Natural killer cell (primary cell): ENCODE results near the gene CEP126. TPM values are rescaled to one million over a fixed set of nuclear protein-coding genes. Genes with fewer than 3 reads are reported as not detected.

Source experiments
- ATAC-seq, 3 donors: fragments of 150-1000 bp in 2 of 3; fragments of 200-7000 bp in 1 of 3; cut with Tn5 transposase; 1 replicate in 1 of 3; 2 replicates in 2 of 3; pipeline ENCODE4 v1.10.0; 2021; ENCODE audit warnings: mild to moderate bottlenecking in 2 of 3, moderate library complexity in 2 of 3
- DNase-seq, 2 donors: peaks; one replicate each; pipeline versions ENCODE4 v3.0.0 to v3.0.0-alpha.2; 2013 to 2021; ENCODE audit warnings: mixed read lengths in 1 of 2
- H3K27ac ChIP-seq: one replicate; pipeline ENCODE4 v1.5.1; 2013; ENCODE audit warnings: mild to moderate bottlenecking, low read length
- H3K27me3 ChIP-seq: one replicate; pipeline ENCODE4 v1.6.1; 2013; ENCODE audit warnings: low read length; ENCODE audit not compliant: control insufficient read depth, insufficient read depth
- H3K36me3 ChIP-seq: one replicate; pipeline ENCODE4 v1.6.1; 2013; ENCODE audit warnings: low read length; ENCODE audit not compliant: control insufficient read depth, insufficient read depth
- H3K4me1 ChIP-seq: one replicate; pipeline ENCODE4 v1.6.1; 2013; ENCODE audit warnings: low read length; ENCODE audit not compliant: control insufficient read depth, insufficient read depth
- H3K4me3 ChIP-seq: one replicate; pipeline ENCODE4 v1.5.1; 2013; ENCODE audit warnings: low read length
- H3K9me3 ChIP-seq: one replicate; pipeline ENCODE4 v1.6.1; 2013; ENCODE audit warnings: low read length; ENCODE audit not compliant: control insufficient read depth, insufficient read depth
- H3K27ac Mint-ChIP-seq, 2 donors: one replicate each; pipeline ENCODE4 v1.8.0; 2022; ENCODE audit warnings: mild to moderate bottlenecking in 2 of 2, mixed read lengths in 2 of 2, moderate library complexity in 1 of 2
- H3K27me3 Mint-ChIP-seq, 2 donors: one replicate each; pipeline ENCODE4 v1.8.0; 2022; ENCODE audit warnings: low read depth in 2 of 2, mixed read lengths in 2 of 2
- H3K36me3 Mint-ChIP-seq: one replicate; pipeline ENCODE4 v1.8.0; 2022; ENCODE audit warnings: mixed read lengths
- H3K4me1 Mint-ChIP-seq, 2 donors: one replicate each; pipeline ENCODE4 v1.8.0; 2022; ENCODE audit warnings: mixed read lengths in 2 of 2
- H3K4me3 Mint-ChIP-seq: one replicate; pipeline ENCODE4 v1.8.0; 2022; ENCODE audit warnings: mild to moderate bottlenecking, moderate library complexity, mixed read lengths
- H3K9me3 Mint-ChIP-seq, 2 donors: one replicate each; pipeline ENCODE4 v1.8.0; 2022; ENCODE audit warnings: mixed read lengths in 2 of 2
- CTCF ChIP-seq: fragments of 200-600 bp; IDR thresholded peaks from one replicate; pipeline ENCODE4 v1.8.0; 2022; ENCODE audit warnings: antibody characterized with exemption
- WGBS: methylation state at CpG from one replicate; pipeline ENCODE4 v1.1.7; 2013; ENCODE audit warnings: missing lambda C conversion rate; ENCODE audit not compliant: insufficient coverage; 5-methylcytosine and 5-hydroxymethylcytosine counted together
- intact Hi-C: fragments of 100-400 bp; cut with micrococcal nuclease; formaldehyde crosslinking; loops from one replicate; pipeline ENCODE4 v1.14.2; 2022
- total RNA-seq, 4 donors: library from RNA; stranded (reverse); fragments of 120-200 nt in 1 of 4; gene quantifications; one replicate each; pipeline versions ENCODE4 v1.2.3 to v1.2.4, GENCODE V29; 2013 to 2022

The CEP126 gene
- total RNA-seq, 3 donors from 2014 or later (not counting 1 experiment from before 2014, with no cell fraction given), result 8.5 to 15.7 (median 10.4) TPM

DNA sequence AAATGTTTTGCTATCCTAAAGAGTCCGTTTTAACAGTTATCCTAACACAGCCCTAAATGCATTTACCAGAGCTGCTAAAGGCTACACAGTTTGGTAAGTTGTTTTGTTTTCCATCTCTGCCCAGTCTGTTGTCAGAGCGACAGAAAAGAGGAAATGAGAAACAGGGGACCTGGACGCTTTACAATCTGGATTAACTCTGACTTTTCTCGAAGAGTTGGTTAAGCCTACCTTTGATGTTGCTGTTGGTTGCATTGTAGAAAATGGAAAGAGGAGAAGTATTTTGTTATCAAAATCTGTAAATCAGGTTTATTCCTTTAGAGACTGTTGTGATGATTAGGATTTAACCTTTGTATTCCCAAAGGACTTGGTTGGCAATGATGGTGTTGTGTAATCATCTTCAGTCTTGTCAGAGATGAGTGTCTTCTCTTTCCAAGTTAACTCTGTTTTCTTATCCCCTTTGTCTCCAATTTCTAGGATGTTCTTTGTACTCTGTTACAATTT lies 1.0 kb downstream of the CEP126 start:
- Mint-ChIP-seq H3K27ac (peak overlapping the region; percentile 95 to 97), H3K4me3 (peak overlapping the region; percentile 95), H3K27me3 (no peaks in the 10 kb centered on the region), H3K36me3 (no peaks in the 10 kb centered on the region), H3K9me3 (no peaks in the 10 kb centered on the region), H3K4me1 (peaks cover 44 to 47% of the 10 kb centered on the region in 2 donors)
- Histone ChIP-seq H3K36me3 (no peaks in the 10 kb centered on the region), H3K27me3 (no peaks in the 10 kb centered on the region), H3K4me3 (peak overlapping the region; percentile 61), H3K4me1 (peaks cover 11% of the 10 kb centered on the region), H3K9me3 (no peaks in the 10 kb centered on the region), H3K27ac (peak overlapping the region; percentile 95)
- DNase-seq (peak in 1 of 2 donors; percentile 29), ATAC-seq (no peak)
- no peak for TF ChIP-seq CTCF
- intact Hi-C loops, result no loop called here
- 16% methylated on average over 3 of the region's 4 CpGs for WGBS

DNA sequence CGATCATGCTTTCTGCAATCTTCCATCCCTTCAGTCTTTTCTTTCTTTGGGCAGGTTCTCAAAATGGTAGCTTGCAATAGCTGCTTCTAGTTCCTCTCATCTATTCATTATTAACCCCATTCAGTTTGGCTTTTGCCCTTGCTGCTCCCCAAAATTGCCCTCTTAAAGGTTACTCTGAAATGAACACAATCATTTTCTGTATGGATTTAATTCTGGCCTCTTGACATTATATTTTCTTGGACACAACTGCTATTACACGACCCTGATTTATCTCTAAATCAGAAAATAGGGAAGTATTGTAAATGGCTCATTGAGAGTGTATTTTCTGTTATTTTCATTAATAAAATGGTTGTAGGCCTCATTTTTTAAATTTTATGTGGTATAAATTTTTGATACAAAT lies 1.6 kb downstream of the CEP126 start, which contains the start of gene ANGPTL5:
TSS of gene ANGPTL5 (minus strand) at position 101 of the 400 bp plus-strand sequence. CDS start 8,613 bp downstream, outside the sequence.
- Histone ChIP-seq H3K36me3 (no peaks in the 10 kb centered on the region), H3K27ac (peak within 1 kb of the TSS; percentile 95), H3K4me1 (peaks cover 11% of the 10 kb centered on the region), H3K27me3 (no peaks in the 10 kb centered on the region), H3K4me3 (peak within 1 kb of the TSS; percentile 61), H3K9me3 (no peaks in the 10 kb centered on the region)
- H3K4me1 Mint-ChIP-seq, result peaks cover 44 to 47% of the 10 kb centered on the region in 2 donors
- WGBS, result 100% methylated on average over 1 of the region's 2 CpGs
- peak within 1 kb of the TSS; percentile 95 for H3K4me3 Mint-ChIP-seq
- H3K36me3 Mint-ChIP-seq, result no peaks in the 10 kb centered on the region
- H3K27me3 Mint-ChIP-seq, result no peaks in the 10 kb centered on the region
- ATAC-seq (no peak), DNase-seq (no peak)
- intact Hi-C loops, result no loop called here
- no peaks in the 10 kb centered on the region for H3K9me3 Mint-ChIP-seq
- peak within 1 kb of the TSS; percentile 95 to 97 for H3K27ac Mint-ChIP-seq
- no peak for TF ChIP-seq CTCF

GRCh38 chr11:101917226-101917625 lies 2.4 kb downstream of the CEP126 start:
- H3K27ac Mint-ChIP-seq, result peak overlapping the region; percentile 37 to 54
- H3K27ac ChIP-seq, result no peak overlapping the region
- H3K4me1 ChIP-seq, result peaks cover 11% of the 10 kb centered on the region
- H3K36me3 Mint-ChIP-seq, result no peaks in the 10 kb centered on the region
- no peaks in the 10 kb centered on the region for H3K27me3 Mint-ChIP-seq
- ATAC-seq (no peak), DNase-seq (no peak)
- TF ChIP-seq CTCF, result no peak
- H3K27me3 ChIP-seq, result no peaks in the 10 kb centered on the region
- intact Hi-C loops, result no loop called here
- H3K4me3 ChIP-seq, result no peak overlapping the region
- no peaks in the 10 kb centered on the region for H3K9me3 Mint-ChIP-seq
- no peak overlapping the region for H3K4me3 Mint-ChIP-seq
- no peaks in the 10 kb centered on the region for H3K36me3 ChIP-seq
- H3K9me3 ChIP-seq, result no peaks in the 10 kb centered on the region
- peaks cover 44 to 47% of the 10 kb centered on the region in 2 donors for H3K4me1 Mint-ChIP-seq

GRCh38 chr11:101920992-101921391 lies 6.2 kb downstream of the CEP126 start:
- peak overlapping the region in 1 of 2 donors; percentile 57 for H3K27ac Mint-ChIP-seq
- no peaks in the 10 kb centered on the region for H3K36me3 Mint-ChIP-seq
- WGBS, result no CpG with 5 or more reads among the region's 1 CpG
- H3K4me1 Mint-ChIP-seq, result peaks cover 25 to 28% of the 10 kb centered on the region in 2 donors
- ATAC-seq (no peak), DNase-seq (no peak)
- no peaks in the 10 kb centered on the region for H3K9me3 ChIP-seq
- no peaks in the 10 kb centered on the region for H3K27me3 Mint-ChIP-seq
- H3K4me1 ChIP-seq, result no peaks in the 10 kb centered on the region
- H3K4me3 ChIP-seq, result no peak overlapping the region
- TF ChIP-seq CTCF, result no peak
- H3K27ac ChIP-seq, result no peak overlapping the region
- H3K27me3 ChIP-seq, result no peaks in the 10 kb centered on the region
- H3K36me3 ChIP-seq, result no peaks in the 10 kb centered on the region
- no peak overlapping the region for H3K4me3 Mint-ChIP-seq
- intact Hi-C loops, result no loop called here
- no peaks in the 10 kb centered on the region for H3K9me3 Mint-ChIP-seq
